T47D (cell line): ENCODE results near the gene RGMA.
"Not testable (repeated sequence)": the region's sequence is repeated elsewhere in the genome, so short reads cannot be mapped to it uniquely, and the experiment has no call there.

Experiments
- DNase-seq, 2 experiments: peaks; one replicate each; pipeline versions ENCODE4 v3.0.0 to v3.0.0-alpha.2; 2011 to 2012; ENCODE audit warnings: low read depth in 1 of 2, low spot score in 1 of 2
- JUND ChIP-seq: IDR thresholded peaks from 2 replicates; pipeline ENCODE4 v1.6.1; 2012; ENCODE audit warnings: low read depth
- in situ Hi-C: cut with HindIII; loops from 2 replicates; pipeline ENCODE4 v1.10.0; 2016; ENCODE audit warnings: low sequenced_read_pairs, low pct_unique_long_range_greater_than_20kb

RGMA gene

GRCh38 chr15:93046120-93046519, 42.9 kb downstream of the RGMA start:
- no peak for TF ChIP-seq JUND
- no peak for DNase-seq
- in situ Hi-C loops, result no loop called here

DNA sequence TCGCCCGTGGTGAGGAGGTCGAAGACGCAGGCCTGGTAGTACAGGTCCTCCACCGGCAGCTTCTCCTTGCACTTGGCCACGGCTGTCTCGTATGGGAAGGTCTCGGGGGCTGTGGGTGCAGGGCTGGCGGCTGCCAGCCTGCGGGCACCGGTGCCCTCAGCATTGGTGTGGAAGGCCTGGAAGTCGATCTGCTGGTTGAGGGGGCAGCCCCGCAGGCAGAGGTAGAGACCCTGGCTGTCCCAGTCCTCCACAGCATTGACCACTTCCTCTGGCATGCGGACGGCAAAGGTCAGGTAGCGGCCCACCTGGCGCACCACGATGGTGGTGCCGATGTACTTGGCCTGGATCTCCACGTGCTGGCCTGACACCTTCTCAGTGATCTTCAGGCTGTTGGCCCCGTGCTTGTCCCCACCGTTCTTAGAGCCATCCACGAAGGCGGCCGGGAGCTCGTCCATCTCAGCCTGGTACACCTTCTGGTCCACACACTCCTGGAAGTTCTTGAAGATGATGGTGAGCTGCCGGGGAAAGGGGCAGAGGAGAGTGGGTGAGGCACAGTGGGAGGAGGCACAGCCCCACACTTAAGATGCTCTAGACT, 43.7 kb downstream of the RGMA start:
- TF ChIP-seq JUND, result no peak
- DNase-seq, result no peak
- in situ Hi-C loops, result no loop called here

- no peak for DNase-seq
- TF ChIP-seq JUND, result no peak
- in situ Hi-C loops, result no loop called here
Measured at GRCh38 chr15:93044301-93045190, 44.5 kb downstream of the RGMA start.

- in situ Hi-C loops, result no loop called here
- no peak for TF ChIP-seq JUND
- DNase-seq, result no peak
Measured at GRCh38 chr15:93043621-93044300, 45.2 kb downstream of the RGMA start.

DNA sequence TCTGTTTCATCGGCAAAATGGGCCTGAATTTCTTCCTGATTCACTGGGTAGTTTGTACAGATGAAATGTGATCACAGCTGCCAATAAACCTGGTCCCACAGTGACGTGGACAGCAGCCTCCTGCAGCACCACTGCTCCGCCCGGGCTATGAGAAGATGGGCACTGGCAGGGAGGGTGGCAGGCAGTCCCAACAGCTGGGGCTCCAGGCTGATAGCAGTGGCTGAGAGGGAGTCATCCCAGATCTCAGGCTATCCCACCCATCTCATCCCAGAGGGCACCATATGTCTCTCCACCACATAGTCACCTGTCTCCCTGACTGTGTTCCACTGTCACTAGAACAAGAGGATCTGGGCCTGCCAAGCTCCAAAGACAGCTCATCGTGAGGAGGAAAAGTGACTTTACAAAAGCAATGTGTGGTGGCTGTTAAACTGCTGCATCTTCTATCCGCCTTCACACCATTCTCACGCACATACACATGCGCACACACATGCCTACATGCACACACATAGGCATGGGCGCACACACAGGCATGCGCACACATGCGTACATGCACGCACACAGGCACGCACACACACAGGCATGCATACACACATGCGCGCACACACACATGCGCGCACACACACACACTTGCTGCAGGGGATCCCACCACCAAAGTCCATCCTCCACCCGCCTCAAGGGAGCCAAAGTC, 46.2 kb downstream of the RGMA start:
- in situ Hi-C loops, result no loop called here
- DNase-seq, result no peak
- no peak for TF ChIP-seq JUND

- in situ Hi-C loops, result no loop called here
- no peak for DNase-seq
- no peak for TF ChIP-seq JUND
Measured at GRCh38 chr15:93042211-93042610, 46.8 kb downstream of the RGMA start.

DNA sequence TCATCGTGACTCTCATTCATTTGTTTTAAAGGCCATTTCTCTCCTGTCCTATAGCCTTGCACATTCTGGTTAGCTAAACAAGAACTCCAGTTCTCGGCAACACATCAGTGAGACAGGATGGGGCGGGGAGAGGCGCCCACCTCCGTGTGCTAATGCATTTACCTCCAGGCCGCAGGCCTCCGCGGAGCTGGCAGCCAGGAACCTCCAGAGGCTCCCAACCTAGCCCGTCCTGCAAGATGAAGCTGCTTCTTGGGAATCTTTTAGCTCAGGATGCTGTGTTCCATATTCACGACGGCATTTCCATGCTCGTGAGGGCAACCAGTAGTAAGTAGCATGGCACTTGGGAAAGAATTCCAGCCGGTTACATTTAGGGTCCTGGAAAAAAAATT, 47.9 kb downstream of the RGMA start:
- DNase-seq, result no peak
- TF ChIP-seq JUND, result no peak
- in situ Hi-C loops, result no loop called here

DNA sequence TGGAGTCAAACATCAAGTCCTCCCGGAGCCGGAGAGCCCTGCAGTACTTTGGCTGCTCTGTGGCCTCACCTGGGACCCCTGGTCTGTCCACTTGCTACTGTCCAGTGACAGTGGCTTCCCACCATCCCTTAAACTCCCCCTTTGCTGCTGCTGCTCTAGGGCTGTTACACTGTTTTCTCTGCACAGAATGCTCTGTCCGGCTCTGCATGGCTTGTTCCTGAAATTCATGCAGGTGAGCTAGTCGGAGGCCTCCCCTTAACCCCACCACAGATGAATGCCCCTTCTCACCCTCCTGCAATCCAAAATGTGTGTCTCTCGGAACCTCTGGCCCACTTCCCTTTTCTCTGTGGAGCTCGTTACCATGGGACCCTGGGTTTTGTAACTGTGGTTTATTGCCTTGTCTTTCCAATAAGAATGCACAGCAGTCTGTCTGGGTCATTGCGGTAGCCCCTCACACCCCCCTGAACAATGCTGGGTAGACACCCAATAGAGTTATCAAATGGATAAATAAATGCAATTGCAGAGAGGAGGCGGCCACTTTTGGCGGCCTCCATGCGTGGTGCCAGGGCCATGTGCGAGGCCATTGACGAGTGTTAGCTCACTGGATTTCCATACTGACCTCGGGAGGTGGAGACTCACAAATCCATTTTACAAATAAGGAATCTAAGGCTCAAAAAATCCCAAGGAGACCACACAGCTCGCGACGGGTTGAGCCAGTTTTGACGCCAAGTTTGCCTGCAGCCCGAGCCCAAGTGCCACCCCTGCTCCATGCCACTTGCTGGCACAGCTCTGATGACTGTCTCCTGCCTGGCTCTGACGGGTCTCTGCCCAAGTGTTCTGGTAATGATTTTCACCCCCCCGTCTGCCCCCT, 48.5 kb downstream of the RGMA start:
- TF ChIP-seq JUND, result no peak
- in situ Hi-C loops, result no loop called here

DNA sequence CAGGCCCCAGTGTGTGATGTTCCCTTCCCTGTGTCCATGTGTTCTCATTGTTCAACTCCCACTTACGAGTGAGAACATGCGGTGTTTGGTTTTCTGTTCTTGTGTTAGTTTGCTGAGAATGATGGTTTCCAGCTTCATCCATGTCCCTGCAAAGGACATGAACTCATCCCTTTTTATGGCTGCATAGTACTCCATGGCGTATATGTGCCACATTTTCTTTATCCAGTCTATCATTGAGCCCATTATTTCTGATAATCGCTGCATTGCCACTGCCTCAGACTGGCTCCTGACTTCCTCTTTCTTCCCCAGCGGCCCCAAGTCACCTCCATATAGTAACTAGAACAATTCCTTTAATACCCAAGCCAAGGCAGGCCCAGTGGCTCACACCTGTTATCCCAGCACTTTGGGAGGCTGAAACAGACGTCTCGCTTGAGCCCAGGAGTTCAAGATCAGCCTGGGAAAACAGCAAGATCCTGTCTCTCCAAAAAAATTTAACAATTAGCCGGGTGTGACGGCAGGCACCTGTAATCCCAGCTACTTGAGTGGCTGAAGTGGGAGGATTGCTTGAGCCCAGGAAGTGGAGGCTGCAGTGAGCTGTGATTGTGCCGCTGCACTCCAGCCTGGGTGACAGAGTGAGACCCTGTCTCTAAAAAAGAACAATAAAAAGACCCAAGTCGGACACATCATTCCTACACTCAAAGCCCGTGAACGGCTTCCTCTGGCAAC, 49.3 kb downstream of the RGMA start:
- DNase-seq, in situ Hi-C loops: not testable (repeated sequence)

More for the DNA sequence above, 48.5 kb downstream of the RGMA start:
- peak in 1 of 2 experiments; percentile 54 for DNase-seq

GRCh38 chr15:93037820-93038705, 50.9 kb downstream of the RGMA start:
- in situ Hi-C loops, result no loop called here
- no peak for DNase-seq
- no peak for TF ChIP-seq JUND
